H1 (cell line): Measurements from ENCODE around the gene GATA1. TPM values are rescaled to one million over a fixed set of nuclear protein-coding genes. Genes with fewer than 3 reads are reported as not detected.

ENCODE experiments used
- CTCF ChIA-PET: fragments of 300-600 bp; sonication (Branson Sonifier 250); formaldehyde crosslinking; loops from one replicate; lab custom pipeline; 2021; ENCODE audit not compliant: partially characterized antibody; lab: Charles Lee
- POLR2A ChIA-PET: fragments of 300-600 bp; sonication (Branson Sonifier 250); formaldehyde crosslinking; loops from one replicate; lab custom pipeline; 2021; ENCODE audit warnings: inconsistent platforms; ENCODE audit not compliant: partially characterized antibody; lab: Charles Lee
- DNase-seq, 2 experiments: peaks; one replicate each; pipeline versions ENCODE4 v3.0.0 to v3.0.0-alpha.2; 2010 to 2022; ENCODE audit warnings: low spot score in 2 of 2, low read depth in 1 of 2, mixed read lengths in 1 of 2
- FAIRE-seq: peaks from 2 replicates; lab custom pipeline; 2011; peaks lifted over from hg19 to GRCh38; lab: Jason Lieb, UNC
- H2AFZ ChIP-seq: 2 replicates; pipeline ENCODE4 v1.8.1; 2012; ENCODE audit warnings: low read length, inconsistent platforms
- H2AK5ac ChIP-seq: 2 replicates; pipeline ENCODE4 v1.6.1; 2013; ENCODE audit warnings: low read depth, low read length
- H2BK120ac ChIP-seq: replicated peaks from 2 replicates; pipeline ENCODE3; 2013; ENCODE audit warnings: low read depth, low read length, inconsistent platforms
- H2BK12ac ChIP-seq: 2 replicates; pipeline ENCODE4 v1.6.1; 2013; ENCODE audit warnings: low read depth, low read length
- H2BK15ac ChIP-seq: 2 replicates; pipeline ENCODE4 v1.6.1; 2013; ENCODE audit warnings: low read length
- H2BK20ac ChIP-seq: 2 replicates; pipeline ENCODE4 v1.6.1; 2013; ENCODE audit warnings: low read length
- H2BK5ac ChIP-seq: 2 replicates; pipeline ENCODE4 v1.6.1; 2013; ENCODE audit warnings: low read depth, low read length
- H3K14ac ChIP-seq: 2 replicates; pipeline ENCODE4 v1.6.1; 2013; ENCODE audit warnings: inconsistent platforms; ENCODE audit not compliant: insufficient read length
- H3K18ac ChIP-seq: 2 replicates; pipeline ENCODE4 v1.6.1; 2013; ENCODE audit warnings: low read length; ENCODE audit errors: extremely low read depth
- H3K23ac ChIP-seq: 2 replicates; pipeline ENCODE4 v1.6.1; 2013; ENCODE audit warnings: inconsistent platforms; ENCODE audit not compliant: insufficient read length
- H3K23me2 ChIP-seq: 2 replicates; pipeline ENCODE4 v1.6.1; 2013; ENCODE audit warnings: low read depth, low read length
- H3K27ac ChIP-seq: 2 replicates; pipeline ENCODE4 v1.6.1; 2011; ENCODE audit warnings: low read depth, low read length, inconsistent platforms
- H3K27me3 ChIP-seq, 4 experiments: replicated peaks in 1 of 4; 1 replicate in 1 of 4; 2 replicates in 3 of 4; pipeline versions ENCODE4 v1.6.1 to v1.8.1; 2011 to 2013; ENCODE audit warnings: low read length in 3 of 4, mild to moderate bottlenecking in 3 of 4, inconsistent platforms in 2 of 4, mixed read lengths in 2 of 4, moderate library complexity in 1 of 4; ENCODE audit not compliant: control insufficient read depth in 3 of 4, insufficient read depth in 3 of 4; ENCODE audit errors: extremely low read depth in 1 of 4
- H3K36me3 ChIP-seq, 4 experiments: 2 replicates each; pipeline versions ENCODE4 v1.6.1 to v1.8.1; 2011 to 2013; ENCODE audit warnings: mild to moderate bottlenecking in 4 of 4, low read length in 3 of 4, moderate library complexity in 2 of 4, control low read depth in 1 of 4, inconsistent platforms in 1 of 4; ENCODE audit not compliant: insufficient read depth in 4 of 4, control insufficient read depth in 2 of 4
- H3K4ac ChIP-seq: replicated peaks from 2 replicates; pipeline ENCODE3; 2013; ENCODE audit warnings: low read length, low read depth, mixed read lengths, inconsistent platforms; ENCODE audit not compliant: insufficient read length
- H3K4me1 ChIP-seq, 4 experiments: replicated peaks in 1 of 4; 1 replicate in 1 of 4; 2 replicates in 3 of 4; pipeline versions ENCODE4 v1.6.1 to v1.8.1; 2011 to 2013; ENCODE audit warnings: low read length in 3 of 4, inconsistent platforms in 2 of 4, mixed read lengths in 1 of 4; ENCODE audit not compliant: insufficient read depth in 4 of 4, control insufficient read depth in 3 of 4
- H3K4me2 ChIP-seq, 2 experiments: 2 replicates each; pipeline versions ENCODE4 v1.6.1 to v1.8.1; 2011 to 2013; ENCODE audit warnings: low read depth in 2 of 2, low read length in 2 of 2, control low read depth in 1 of 2, inconsistent platforms in 1 of 2, mild to moderate bottlenecking in 1 of 2; ENCODE audit not compliant: insufficient read depth in 1 of 2
- H3K4me3 ChIP-seq, 4 experiments: fragments of 200-600, 300-600 bp in 1 of 4; sonication (generic), shearing (Covaris generic), sonication (Bioruptor Twin) in 1 of 4; 2 replicates each; pipeline versions ENCODE4 v1.5.1 to v1.8.1; 2011 to 2016; ENCODE audit warnings: low read length in 4 of 4, low read depth in 3 of 4, control low read depth in 2 of 4, inconsistent platforms in 2 of 4, mild to moderate bottlenecking in 2 of 4, mixed read lengths in 1 of 4, moderate library complexity in 1 of 4; ENCODE audit not compliant: insufficient read depth in 2 of 4; ENCODE audit errors: extremely low read depth in 1 of 4
- H3K56ac ChIP-seq: replicated peaks from 2 replicates; pipeline ENCODE3; 2013; ENCODE audit warnings: low read depth, mild to moderate bottlenecking, mixed read lengths, low read length, inconsistent platforms; ENCODE audit not compliant: insufficient read length
- H3K79me1 ChIP-seq: 2 replicates; pipeline ENCODE4 v1.6.1; 2013; ENCODE audit warnings: low read depth, low read length, control low read depth
- H3K79me2 ChIP-seq, 2 experiments: 2 replicates each; pipeline versions ENCODE4 v1.6.1 to v1.8.1; 2012 to 2013; ENCODE audit warnings: low read length in 2 of 2, mild to moderate bottlenecking in 2 of 2, inconsistent platforms in 1 of 2; ENCODE audit not compliant: insufficient read depth in 2 of 2, control insufficient read depth in 1 of 2
- H3K9ac ChIP-seq, 4 experiments: replicated peaks in 1 of 4; 1 replicate in 1 of 4; 2 replicates in 3 of 4; pipeline versions ENCODE4 v1.6.1 to v1.8.1; 2011 to 2013; ENCODE audit warnings: low read depth in 3 of 4, low read length in 3 of 4, control low read depth in 2 of 4, mild to moderate bottlenecking in 2 of 4, moderate library complexity in 2 of 4, inconsistent platforms in 1 of 4; ENCODE audit errors: extremely low read depth in 1 of 4
- H3K9me3 ChIP-seq, 2 experiments: 2 replicates each; pipeline versions ENCODE4 v1.6.1 to v1.8.1; 2012 to 2013; ENCODE audit warnings: mild to moderate bottlenecking in 2 of 2, moderate library complexity in 2 of 2, control low read depth in 1 of 2, inconsistent platforms in 1 of 2, low read depth in 1 of 2, low read length in 1 of 2, mixed read lengths in 1 of 2; ENCODE audit not compliant: insufficient read depth in 2 of 2
- H4K20me1 ChIP-seq, 2 experiments: replicated peaks in 1 of 2; 2 replicates each; pipeline versions ENCODE3 to v1.8.1; 2011 to 2013; ENCODE audit warnings: inconsistent platforms in 2 of 2, low read length in 2 of 2, mild to moderate bottlenecking in 1 of 2; ENCODE audit not compliant: insufficient read depth in 2 of 2, control insufficient read depth in 1 of 2
- H4K5ac ChIP-seq: 2 replicates; pipeline ENCODE4 v1.6.1; 2013; ENCODE audit warnings: low read length, low read depth, mixed read lengths, inconsistent platforms; ENCODE audit not compliant: insufficient read length
- H4K8ac ChIP-seq: 2 replicates; pipeline ENCODE4 v1.8.0; 2013; ENCODE audit warnings: mild to moderate bottlenecking, moderate library complexity, low read length, inconsistent platforms; ENCODE audit not compliant: insufficient read depth; ENCODE audit errors: extremely low read depth
- H4K91ac ChIP-seq: replicated peaks from 2 replicates; pipeline ENCODE3; 2013; ENCODE audit warnings: low read length, mixed read lengths, inconsistent platforms; ENCODE audit not compliant: insufficient read length
- CEBPB ChIP-seq: IDR thresholded peaks from 2 replicates; pipeline ENCODE4 v1.6.1; 2012; ENCODE audit warnings: low read depth, low read length
- GTF2F1 ChIP-seq: IDR thresholded peaks from 2 replicates; pipeline ENCODE4 v1.6.1; 2012; ENCODE audit warnings: low read depth, low read length, improper control_type of control experiment, borderline replicate concordance
- POLR2A ChIP-seq, 2 experiments: IDR thresholded peaks; 1 replicate in 1 of 2; 2 replicates in 1 of 2; pipeline ENCODE4 v1.6.1; 2011; ENCODE audit warnings: low read depth in 2 of 2, low read length in 2 of 2, mild to moderate bottlenecking in 2 of 2; ENCODE audit errors: control extremely low read depth in 1 of 2
- SP2 ChIP-seq: IDR thresholded peaks from 2 replicates; pipeline ENCODE4 v1.6.1; 2012; ENCODE audit warnings: mild to moderate bottlenecking, low read length, inconsistent platforms
- TAF7 ChIP-seq: optimal IDR thresholded peaks from 2 replicates; pipeline ENCODE3; 2011; ENCODE audit warnings: low read depth, mild to moderate bottlenecking, inconsistent platforms, low read length, moderate library complexity, borderline replicate concordance
- WGBS, 2 experiments: shearing (Covaris generic) in 1 of 2; methylation state at CpG; one replicate each; pipeline versions ENCODE4 v1.1.6 to v1.1.7; 2013 to 2015; ENCODE audit warnings: low lambda C conversion rate in 2 of 2, mixed read lengths in 2 of 2, inconsistent platforms in 1 of 2, low coverage in 1 of 2, missing lambda C conversion rate in 1 of 2; ENCODE audit not compliant: insufficient replicate concordance in 2 of 2, insufficient coverage in 1 of 2, insufficient read length in 1 of 2; ENCODE audit errors: extremely low coverage in 1 of 2, missing lambda C conversion rate in 1 of 2; 5-methylcytosine and 5-hydroxymethylcytosine counted together
- polyA plus RNA-seq, 7 experiments: library from polyadenylated mRNA; depleted of rRNA in 3 of 7; stranded (reverse) in 5 of 7; unstranded in 2 of 7; fragments of >200 nt in 5 of 7; fragments of 200-250 nt in 2 of 7; gene quantifications; 1 replicate in 5 of 7; 2 replicates in 1 of 7; 4 replicates in 1 of 7; pipeline versions ENCODE4 v1.2.1 to v1.2.3, GENCODE V29; 2011 to 2013; ENCODE audit warnings: missing spikeins in 2 of 7, mixed read lengths in 2 of 7
- total RNA-seq: library from RNA; stranded (reverse); fragmentation: NEBNext Ultra II Directional; extraction: Animal tissue kit (Norgen Biotek cat#: 25700); gene quantifications from 2 replicates; pipeline ENCODE4 v1.2.1, GENCODE V29; 2021

GATA1 gene
- total and polyA plus RNA-seq, 2 of the 8 experiments (the other 6 are each of a cell fraction or from before 2014, with no cell fraction given): 0.05 TPM; not detected in 1

DNA sequence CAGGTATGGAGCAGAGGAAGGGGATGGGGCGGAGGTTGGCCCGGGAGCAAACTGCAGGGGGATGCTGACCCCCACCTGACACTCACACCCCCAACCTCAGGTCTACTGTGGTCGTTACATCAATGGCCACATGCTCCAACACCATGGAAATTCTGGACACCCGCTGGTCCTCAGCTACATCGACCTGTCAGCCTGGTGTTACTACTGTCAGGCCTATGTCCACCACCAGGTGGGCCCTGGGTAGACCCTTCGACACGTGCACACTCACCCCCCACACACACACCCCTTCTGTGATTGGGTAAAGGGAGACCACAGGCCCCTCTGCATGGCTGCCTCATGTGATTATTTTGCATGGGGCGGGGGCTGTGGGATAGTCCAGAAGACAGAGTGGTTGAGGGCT, 37.7 kb downstream of the GATA1 start:
- no peak overlapping the region for H4K91ac ChIP-seq
- DNase-seq: no peak
- H2BK20ac ChIP-seq: no peak overlapping the region
- no peak overlapping the region for H2BK5ac ChIP-seq
- no peak overlapping the region for H2BK120ac ChIP-seq
- H2AFZ ChIP-seq: no peak overlapping the region
- H4K20me1 ChIP-seq: peaks cover 0 to under 1% of the 10 kb centered on the region in 2 experiments
- H3K79me2 ChIP-seq: no peaks in the 10 kb centered on the region
- H2AK5ac ChIP-seq: no peak overlapping the region
- H3K14ac ChIP-seq: no peak overlapping the region
- ChIA-PET POLR2A (interaction anchor here (0.6 to 1.9 kb wide), 6 partner anchors 10 to 161 kb away, joined by 3 to 5 read pairs (median 3); partner anchors contain the start of genes PQBP1 and TIMM17B), CTCF (interaction anchor here (1.0 kb wide), 1 partner anchor 11 kb away, joined by 3 read pairs; no protein-coding TSS in a partner anchor)
- TF ChIP-seq TAF7 (no peak), GTF2F1 (no peak), CEBPB (no peak), SP2 (no peak), POLR2A (IDR thresholded peaks at IDR 0.05; ENCODE audit: control extremely low read depth in 1 of 2, low read depth in 2 of 2, low read length in 2 of 2) (no peak)
- H3K9me3 ChIP-seq: no peaks in the 10 kb centered on the region; a peak in 1 of 4 replicates
- no peak overlapping the region for H3K18ac ChIP-seq
- H3K4me1 ChIP-seq: peaks cover 0 to 3% (median 0%) of the 10 kb centered on the region in 4 experiments; a peak in 2 of 7 replicates
- no peak overlapping the region for H3K4ac ChIP-seq
- H4K8ac ChIP-seq: no peak overlapping the region
- H3K4me2 ChIP-seq: no peak overlapping the region
- no peak overlapping the region for H3K23ac ChIP-seq
- no peak overlapping the region for H4K5ac ChIP-seq
- H2BK12ac ChIP-seq: no peak overlapping the region
- H3K56ac ChIP-seq: no peak overlapping the region
- H2BK15ac ChIP-seq: no peak overlapping the region
- no peaks in the 10 kb centered on the region for H3K79me1 ChIP-seq
- H3K4me3 ChIP-seq: no peak overlapping the region
- H3K23me2 ChIP-seq: no peaks in the 10 kb centered on the region
- peaks cover 0 to 16% (median 4%) of the 10 kb centered on the region in 4 experiments; a peak in 5 of 8 replicates for H3K36me3 ChIP-seq
- peaks cover 0 to 7% (median 2%) of the 10 kb centered on the region in 4 experiments; a peak in 3 of 7 replicates for H3K27me3 ChIP-seq
- FAIRE-seq: no peak
- no peak overlapping the region for H3K27ac ChIP-seq
- no peak overlapping the region for H3K9ac ChIP-seq
- WGBS, 2 experiments: 100% methylated on average over 1 of the region's 8 CpGs; no CpG with 5 or more reads in 1 of the 2 experiments
